K562 treated with DMSO at 1 percent for 4 hours (cell line): Measurements from ENCODE around the gene ABL2. TPM values are rescaled to one million over a fixed set of nuclear protein-coding genes. Genes with fewer than 3 reads are reported as not detected.

Experiments used
- total RNA-seq: library from RNA; unstranded; fragments of 300-600 nt; gene quantifications from 2 replicates; pipeline ENCODE4 v1.2.3, GENCODE V29; 2022; ENCODE audit not compliant: insufficient read depth

ABL2 gene
- 6.5 and 6.9 TPM in 2 replicates for total RNA-seq

GRCh38 chr1:179229214-179230140 lies at the start of gene ABL2:
Gene ABL2 (minus strand): TSS chr1:179229677. CDS start chr1:179229397, 280 bp downstream.

GRCh38 chr1:179081687-179082332 lies 147.7 kb downstream of the ABL2 start, which contains the start of gene TOR3A:
Gene TOR3A (plus strand): TSS chr1:179082070. CDS start chr1:179082129, 59 bp downstream.

Other genes starting within 250 kb of the ABL2 start
- 21.1 and 21.7 TPM in 2 replicates for gene FAM20B, start 203.8 kb downstream of the ABL2 start, total RNA-seq
- 45.0 and 46.1 TPM in 2 replicates for gene TOR3A, start 147.6 kb downstream of the ABL2 start, total RNA-seq
- gene SOAT1, start 64.1 kb upstream of the ABL2 start, total RNA-seq, result 7.6 and 12.5 TPM in 2 replicates
- not detected in 2 replicates for gene AXDND1, start 136.3 kb upstream of the ABL2 start, total RNA-seq